HG03432 (cell line): ENCODE measurements around the gene TMEM35B.
"Not testable (repeated sequence)": the region's sequence is repeated elsewhere in the genome, so short reads cannot be mapped to it uniquely, and the experiment has no call there.

ENCODE experiments used
- ATAC-seq: cut with Tn5 transposase; IDR thresholded peaks from one replicate; pipeline ENCODE4 v1.9.1; 2021; ENCODE audit warnings: mild to moderate bottlenecking, moderate library complexity; ENCODE audit not compliant: unreplicated experiment

The TMEM35B gene

DNA sequence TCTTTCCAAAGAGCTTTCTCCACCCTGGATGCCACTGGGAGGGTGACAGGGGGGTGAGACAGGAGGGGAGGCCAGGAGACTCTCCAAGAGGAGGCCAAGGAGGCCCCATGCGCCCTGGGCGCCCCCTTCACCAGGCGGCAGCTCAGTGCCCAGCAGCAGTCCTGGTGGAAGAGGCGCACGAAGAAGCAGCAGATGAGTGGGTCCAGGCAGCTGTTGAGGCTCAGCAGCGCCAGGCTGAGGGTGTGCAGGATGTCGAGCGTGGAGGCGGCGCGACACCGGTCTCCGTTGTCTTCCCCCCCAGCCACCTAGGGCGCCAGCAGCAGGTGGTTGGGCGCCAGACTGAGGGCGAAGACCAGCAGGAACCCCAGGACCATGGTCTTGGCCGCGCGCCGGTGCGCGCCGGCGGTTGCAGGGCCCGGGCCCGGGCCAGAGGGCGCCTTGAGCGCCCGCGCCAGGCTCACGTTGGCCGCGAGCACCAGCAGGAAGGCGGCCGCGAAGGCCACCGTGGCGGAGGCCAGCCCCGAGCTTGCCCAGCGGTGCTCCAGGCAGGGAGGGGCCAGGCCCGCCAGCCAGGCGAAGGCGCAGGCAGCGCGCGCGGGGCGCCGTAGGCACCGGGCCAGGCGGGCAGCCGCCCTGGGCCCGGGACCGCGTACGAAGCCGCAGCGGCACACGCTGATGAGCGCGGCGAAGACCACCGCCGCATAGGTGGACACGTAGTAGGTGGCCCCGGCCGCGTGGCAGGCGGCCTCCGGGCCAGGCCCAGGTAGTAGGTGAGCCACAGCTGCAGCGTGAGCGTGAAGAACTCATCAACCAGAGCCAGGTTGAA is 8.6 kb downstream of the TMEM35B start:
- no peak for ATAC-seq

DNA sequence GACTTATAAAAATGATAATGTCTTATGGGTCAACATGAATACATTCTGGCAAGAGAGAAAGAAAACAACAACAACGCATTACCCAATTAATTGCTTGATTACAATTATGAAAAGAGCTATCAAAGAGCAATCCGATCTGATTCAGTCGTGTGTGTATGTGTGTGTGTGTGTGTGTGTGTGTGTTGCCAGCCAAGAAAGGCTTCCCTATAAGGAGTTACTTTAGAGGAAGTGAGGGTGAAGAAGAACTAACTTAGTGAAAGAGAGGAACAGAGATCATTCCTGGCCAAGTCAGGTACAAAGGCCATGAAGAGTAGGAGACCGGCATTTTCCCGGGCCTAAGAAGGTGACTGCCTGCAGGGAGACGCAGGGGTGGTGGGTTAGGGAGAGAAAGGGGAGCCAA is 9.4 kb downstream of the TMEM35B start:
- ATAC-seq = no peak

DNA sequence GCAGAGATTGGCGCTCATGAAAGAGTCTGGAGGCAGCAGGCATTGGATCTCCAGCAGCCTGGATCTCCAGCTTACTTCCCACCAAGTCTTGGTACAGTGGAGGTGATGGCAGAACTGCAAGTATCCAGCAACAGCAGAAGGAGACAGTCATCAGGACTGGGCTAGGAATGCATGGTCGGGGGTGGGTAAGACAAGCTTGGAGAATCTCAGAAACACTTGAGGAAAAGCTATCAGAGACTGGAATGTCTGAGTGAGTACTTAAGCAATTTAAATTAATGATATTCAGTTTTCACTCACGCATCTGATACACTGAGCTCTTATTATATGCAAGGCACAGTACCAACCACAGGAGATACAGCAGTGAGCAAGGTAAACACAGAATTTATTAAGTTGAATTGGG is 9.8 kb downstream of the TMEM35B start:
- ATAC-seq = no peak

DNA sequence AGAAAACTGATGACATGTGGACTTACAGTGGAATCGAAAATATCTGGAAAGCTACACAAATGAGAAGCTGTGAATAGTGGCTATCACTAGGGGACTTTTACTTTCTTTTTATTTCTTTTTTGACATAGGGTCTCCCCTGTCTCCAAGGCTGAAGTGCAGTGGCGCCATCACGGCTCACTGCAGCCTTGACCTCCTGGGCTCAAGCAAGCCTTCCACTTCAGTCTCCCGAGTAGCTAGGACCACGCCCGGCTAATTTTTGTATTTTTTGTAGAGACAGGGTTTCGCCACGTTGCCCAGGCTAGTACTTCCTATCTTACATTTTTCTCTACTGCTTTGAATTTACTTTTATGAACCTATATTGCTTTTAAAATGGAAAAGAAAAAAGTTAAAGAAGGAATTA is 10.5 kb downstream of the TMEM35B start:
- no peak for ATAC-seq

DNA sequence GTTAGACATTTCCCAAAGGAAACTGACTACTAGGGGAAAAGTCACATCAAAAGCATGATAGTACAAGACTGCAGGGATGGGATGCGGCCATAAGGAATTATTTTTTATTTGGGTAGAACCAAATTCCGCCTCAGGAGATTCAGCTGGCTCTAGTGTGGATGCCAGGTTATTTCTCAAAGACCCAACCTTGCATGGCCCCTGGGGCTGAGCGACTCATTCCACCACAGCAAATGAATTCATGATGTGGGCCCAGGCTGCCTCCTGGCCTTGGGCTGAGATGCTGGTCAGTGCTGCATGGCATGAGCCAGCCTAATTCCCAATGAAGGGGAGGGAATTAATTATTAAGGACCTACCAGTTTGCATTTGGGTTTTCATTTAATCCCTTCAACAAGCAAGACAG is 11.8 kb downstream of the TMEM35B start:
- no peak for ATAC-seq

DNA sequence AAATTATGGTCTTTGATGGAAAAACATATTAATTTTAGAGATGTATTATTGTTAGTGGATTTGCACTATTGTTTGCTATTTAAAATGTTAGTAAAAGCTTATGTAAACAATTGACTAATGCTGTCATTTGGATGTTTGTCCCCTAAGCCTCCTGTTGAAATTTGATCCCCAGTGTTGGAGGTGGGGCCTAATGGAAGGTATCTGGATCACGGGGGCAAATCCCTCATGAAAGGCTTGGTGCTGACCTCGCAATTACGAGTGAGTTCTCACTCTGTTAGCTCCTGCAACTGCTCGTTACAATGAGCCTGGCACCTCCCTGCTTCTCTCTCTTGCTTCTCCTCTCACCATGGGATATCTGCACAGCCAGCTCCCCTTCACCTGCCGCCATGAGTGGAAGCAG is 14.3 kb downstream of the TMEM35B start:
- no peak for ATAC-seq

DNA sequence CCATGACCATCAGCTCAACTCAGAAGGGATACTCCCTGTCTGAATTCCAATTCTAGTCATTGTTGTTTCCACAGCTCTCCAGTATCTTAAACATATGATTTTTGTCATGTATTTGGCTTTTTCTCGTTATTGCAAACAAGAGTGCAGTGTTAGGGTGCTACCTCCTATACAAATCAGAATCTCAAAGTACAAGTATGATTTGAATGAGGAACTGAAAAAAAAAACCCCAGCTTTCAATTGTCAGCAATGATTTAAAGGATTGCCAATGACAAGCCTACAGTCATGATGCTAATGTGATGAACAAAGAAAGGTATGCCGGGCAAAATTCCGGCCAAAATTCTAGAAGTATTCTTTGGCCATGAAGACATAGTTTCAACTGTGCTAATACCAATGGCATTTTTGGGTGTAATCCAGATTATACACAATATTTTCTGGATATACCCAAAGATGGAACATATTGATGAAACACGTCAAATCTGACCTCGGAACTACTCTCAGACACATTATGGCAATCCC is 14.9 kb downstream of the TMEM35B start:
- ATAC-seq = no peak

DNA sequence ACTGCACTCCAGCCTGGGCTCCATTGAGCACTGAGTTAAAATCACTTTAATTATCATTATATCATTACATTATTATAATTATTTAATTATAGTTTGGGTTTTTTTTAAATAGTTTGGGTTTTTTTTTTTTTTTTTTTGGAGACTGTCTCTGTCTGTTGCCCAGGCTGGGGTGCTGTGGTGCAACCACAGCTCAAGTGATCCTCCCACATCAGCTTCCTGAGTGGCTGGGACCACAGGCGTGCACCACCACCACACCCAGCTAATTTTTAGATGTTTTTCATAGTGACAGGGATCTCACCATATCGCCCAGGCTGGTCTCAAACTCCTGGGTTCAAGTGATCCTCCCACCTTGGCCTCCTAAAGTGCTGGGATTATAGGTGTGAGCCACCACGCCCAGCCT is 16.9 kb downstream of the TMEM35B start:
- not testable (repeated sequence) for ATAC-seq

DNA sequence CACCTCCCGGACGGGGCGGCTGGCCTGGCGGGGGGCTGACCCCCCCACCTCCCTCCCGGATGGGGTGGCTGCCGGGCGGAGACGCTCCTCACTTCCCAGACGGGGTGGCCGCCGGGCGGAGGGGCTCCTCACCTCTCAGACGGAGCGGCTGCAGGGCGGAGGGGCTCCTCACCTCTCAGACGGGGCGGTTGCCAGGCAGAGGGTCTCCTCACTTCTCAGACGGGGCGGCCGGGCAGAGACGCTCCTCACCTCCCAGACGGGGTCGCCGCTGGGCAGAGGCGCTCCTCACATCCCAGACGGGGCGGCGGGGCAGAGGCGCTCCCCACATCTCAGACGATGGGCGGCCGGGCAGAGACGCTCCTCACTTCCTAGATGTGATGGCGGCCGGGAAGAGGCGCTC is 17.5 kb downstream of the TMEM35B start:
- ATAC-seq = not testable (repeated sequence)

DNA sequence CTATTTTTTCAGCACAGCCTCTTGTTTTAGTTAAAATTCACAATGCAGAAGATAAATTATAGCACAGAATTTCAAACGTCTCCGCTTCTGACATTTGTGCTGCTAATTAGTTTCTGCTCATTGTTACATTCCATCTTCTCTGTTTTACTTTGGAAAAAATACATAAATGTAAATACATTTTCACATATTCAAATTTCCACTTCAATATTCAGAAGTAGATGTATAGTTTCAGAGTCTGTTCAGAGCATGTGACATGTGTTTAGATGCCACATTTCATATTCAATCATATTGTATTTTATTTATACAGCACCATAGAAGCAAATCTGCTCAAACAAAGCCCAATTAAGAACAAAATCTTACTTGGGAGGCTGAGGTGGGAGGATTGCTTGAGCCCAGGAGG is 19.6 kb downstream of the TMEM35B start:
- ATAC-seq = no peak

DNA sequence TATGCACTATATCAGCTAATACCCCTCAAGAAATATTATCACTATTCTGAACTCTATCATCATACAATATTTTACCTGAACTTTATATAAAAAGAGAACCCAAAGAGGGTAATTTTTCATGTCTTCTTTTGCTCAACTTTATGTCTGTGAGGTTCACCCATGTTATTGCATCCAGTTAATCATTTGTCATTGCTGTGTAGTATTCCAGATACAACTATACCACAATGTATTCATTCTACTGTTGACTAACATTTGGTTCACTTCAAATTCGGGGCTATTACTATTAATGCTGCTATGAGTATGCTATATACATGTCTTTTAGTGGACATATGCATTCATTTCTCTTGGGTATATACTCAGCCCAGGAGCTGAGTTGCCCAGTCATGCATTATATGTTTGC is 34.7 kb downstream of the TMEM35B start:
- ATAC-seq = no peak

DNA sequence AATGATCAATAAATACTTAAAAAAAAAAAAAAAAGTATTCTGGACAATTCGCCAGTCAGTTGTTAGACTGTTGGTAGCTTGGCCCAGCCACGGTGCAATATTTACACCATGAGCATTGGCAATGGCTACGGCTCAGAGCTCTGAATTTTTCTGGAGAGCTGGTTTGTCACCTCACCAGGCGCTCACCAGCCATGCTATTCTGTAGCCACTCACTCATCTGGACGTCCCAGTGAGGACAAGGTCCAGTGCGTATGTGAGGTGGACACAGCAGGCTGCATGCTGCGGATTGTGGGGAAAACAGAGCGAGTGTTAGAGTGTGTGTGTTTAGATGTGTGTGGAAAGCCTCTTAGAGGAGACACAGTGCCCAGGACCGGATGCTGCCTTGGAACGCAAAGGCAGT is 36.4 kb downstream of the TMEM35B start:
- not testable (repeated sequence) for ATAC-seq

DNA sequence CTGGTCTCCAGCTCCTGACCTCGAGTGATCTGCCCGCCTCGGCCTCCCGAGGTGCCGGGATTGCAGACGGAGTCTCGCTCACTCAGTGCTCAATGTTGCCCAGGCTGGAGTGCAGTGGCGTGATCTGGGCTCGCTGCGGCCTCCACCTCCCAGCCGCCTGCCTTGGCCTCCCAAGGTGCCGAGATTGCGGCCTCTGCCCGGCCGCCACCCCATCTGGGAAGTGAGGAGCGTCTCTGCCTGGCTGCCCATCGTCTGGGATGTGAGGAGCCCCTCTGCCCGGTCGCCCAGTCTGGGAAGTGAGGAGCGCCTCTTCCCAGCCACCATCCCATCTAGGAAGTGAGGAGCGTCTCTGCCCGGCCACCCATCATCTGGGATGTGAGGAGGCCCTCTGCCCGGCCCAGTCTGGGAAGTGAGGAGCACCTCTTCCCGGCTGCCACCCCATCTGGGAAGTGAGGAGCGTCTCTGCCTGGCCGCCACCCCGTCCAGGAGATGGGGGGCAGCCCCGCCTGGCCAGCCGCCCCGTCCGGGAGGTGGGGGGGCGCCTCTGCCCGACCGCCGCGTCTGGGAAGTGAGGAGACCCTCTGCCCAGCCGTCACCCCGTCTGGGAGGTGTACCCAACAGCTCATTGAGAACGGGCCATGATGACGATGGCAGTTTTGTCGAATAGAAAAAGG is 37.4 kb downstream of the TMEM35B start:
- not testable (repeated sequence) for ATAC-seq

DNA sequence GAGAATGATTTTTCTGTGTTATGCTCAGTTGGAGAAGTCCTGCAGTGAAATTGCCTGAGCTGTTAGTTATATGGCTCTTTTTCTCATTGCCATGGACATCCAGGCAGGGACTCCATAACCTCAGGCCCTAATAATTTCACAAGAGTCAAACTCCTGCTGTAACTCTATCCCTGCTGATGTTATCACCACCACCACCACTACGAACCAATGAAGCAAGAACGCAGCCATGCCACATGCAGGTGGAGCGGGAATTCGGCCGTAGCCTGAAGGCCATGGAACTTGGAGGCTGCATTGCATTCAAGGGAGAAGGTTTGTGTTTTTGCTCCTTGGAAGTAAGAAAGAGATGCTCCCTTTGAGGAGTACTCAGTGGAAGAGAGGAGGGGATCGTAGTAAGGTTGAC is 38.9 kb downstream of the TMEM35B start:
- ATAC-seq = no peak

DNA sequence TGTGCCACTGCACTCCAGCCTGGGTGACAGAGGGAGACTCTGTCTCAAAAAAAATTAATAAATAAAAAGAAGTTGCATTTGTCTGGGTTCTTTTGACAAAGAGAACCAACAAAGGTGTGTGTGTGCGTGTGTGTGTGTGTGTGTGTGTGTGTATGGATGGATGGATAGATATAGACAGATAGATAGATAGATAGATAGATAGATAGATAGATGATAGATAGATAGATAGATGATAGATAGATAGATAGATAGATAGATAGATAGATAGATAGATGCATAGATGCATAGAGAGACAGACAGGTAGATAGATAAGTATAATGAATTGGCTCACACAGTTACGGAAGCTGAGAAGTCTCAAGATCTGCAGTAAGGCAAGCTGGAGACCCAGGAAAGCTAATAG is 43.3 kb downstream of the TMEM35B start:
- ATAC-seq = not testable (repeated sequence)
